H9 (cell line): ENCODE results near the gene WDR87. TPM values are rescaled to one million over a fixed set of nuclear protein-coding genes. Genes with fewer than 3 reads are reported as not detected.

Source experiments
- DNase-seq: peaks from one replicate; pipeline ENCODE4 v3.0.0-alpha.2; 2017
- H2AFZ ChIP-seq: one replicate; pipeline ENCODE4 v1.6.1; 2013; ENCODE audit warnings: mild to moderate bottlenecking, low read length, control low read depth, moderate library complexity
- H2AK5ac ChIP-seq: 2 replicates; pipeline ENCODE4 v1.6.1; 2013; ENCODE audit warnings: low read length, control low read depth, mixed read lengths; ENCODE audit not compliant: insufficient read length
- H2BK120ac ChIP-seq: one replicate; pipeline ENCODE4 v1.6.1; 2013; ENCODE audit warnings: low read depth, mild to moderate bottlenecking, low read length, control low read depth, inconsistent platforms; ENCODE audit not compliant: poor library complexity, severe bottlenecking
- H2BK12ac ChIP-seq: 2 replicates; pipeline ENCODE4 v1.6.1; 2013; ENCODE audit warnings: low read length, control low read depth, mixed read lengths, low read depth; ENCODE audit not compliant: insufficient read length
- H2BK15ac ChIP-seq: 2 replicates; pipeline ENCODE4 v1.6.1; 2013; ENCODE audit warnings: low read depth, low read length, control low read depth
- H2BK20ac ChIP-seq: one replicate; pipeline ENCODE4 v1.6.1; 2013; ENCODE audit warnings: low read depth, mild to moderate bottlenecking, low read length, control low read depth, inconsistent platforms; ENCODE audit not compliant: poor library complexity, severe bottlenecking
- H2BK5ac ChIP-seq: 2 replicates; pipeline ENCODE4 v1.6.1; 2013; ENCODE audit warnings: low read length, control low read depth, mixed read lengths; ENCODE audit not compliant: insufficient read length
- H3K14ac ChIP-seq: 2 replicates; pipeline ENCODE4 v1.6.1; 2013; ENCODE audit warnings: low read length, control low read depth; ENCODE audit not compliant: insufficient read depth
- H3K18ac ChIP-seq: 2 replicates; pipeline ENCODE4 v1.6.1; 2013; ENCODE audit warnings: low read depth, mild to moderate bottlenecking, mixed read lengths, low read length, control low read depth; ENCODE audit not compliant: insufficient read length
- H3K23ac ChIP-seq: 2 replicates; pipeline ENCODE4 v1.6.1; 2013; ENCODE audit warnings: low read length, control low read depth, mixed read lengths, low read depth; ENCODE audit not compliant: insufficient read length
- H3K23me2 ChIP-seq: 2 replicates; pipeline ENCODE4 v1.6.1; 2013; ENCODE audit warnings: low read depth, mild to moderate bottlenecking, mixed read lengths, low read length, control low read depth; ENCODE audit not compliant: insufficient read length, poor library complexity, severe bottlenecking
- H3K27ac ChIP-seq: 2 replicates; pipeline ENCODE4 v1.5.1; 2013; ENCODE audit warnings: low read length, control low read depth, mixed read lengths, low read depth; ENCODE audit not compliant: insufficient read length
- H3K27me3 ChIP-seq: 2 replicates; pipeline ENCODE4 v1.6.1; 2013; ENCODE audit warnings: low read length, control low read depth, inconsistent platforms; ENCODE audit not compliant: insufficient read depth
- H3K4ac ChIP-seq: 2 replicates; pipeline ENCODE4 v1.6.1; 2013; ENCODE audit warnings: low read depth, mild to moderate bottlenecking, control low read depth, inconsistent platforms, low read length, moderate library complexity
- H3K4me1 ChIP-seq: 2 replicates; pipeline ENCODE4 v1.6.1; 2013; ENCODE audit warnings: low read length, control low read depth, inconsistent platforms; ENCODE audit not compliant: insufficient read depth
- H3K4me2 ChIP-seq: 2 replicates; pipeline ENCODE4 v1.6.1; 2013; ENCODE audit warnings: low read length, control low read depth, mixed read lengths; ENCODE audit not compliant: insufficient read length, insufficient read depth
- H3K56ac ChIP-seq: 2 replicates; pipeline ENCODE4 v1.6.1; 2013; ENCODE audit warnings: low read depth, mild to moderate bottlenecking, mixed read lengths, low read length, control low read depth; ENCODE audit not compliant: insufficient read length
- H3K79me1 ChIP-seq: 2 replicates; pipeline ENCODE4 v1.6.1; 2013; ENCODE audit warnings: low read depth, mild to moderate bottlenecking, moderate library complexity, low read length, control low read depth, inconsistent platforms; ENCODE audit not compliant: insufficient read depth, poor library complexity, severe bottlenecking
- H3K79me2 ChIP-seq: 2 replicates; pipeline ENCODE4 v1.6.1; 2013; ENCODE audit warnings: low read length, control low read depth, inconsistent platforms; ENCODE audit not compliant: insufficient read depth
- H3K9ac ChIP-seq: 2 replicates; pipeline ENCODE4 v1.6.1; 2013; ENCODE audit warnings: low read length, control low read depth, mixed read lengths; ENCODE audit not compliant: insufficient read length; ENCODE audit errors: extremely low read depth
- H3K9me3 ChIP-seq: one replicate; pipeline ENCODE4 v1.6.1; 2013; ENCODE audit warnings: low read depth, low read length, inconsistent platforms; ENCODE audit not compliant: control insufficient read depth
- H3T11ph ChIP-seq: one replicate; pipeline ENCODE4 v1.6.1; 2013; ENCODE audit warnings: mild to moderate bottlenecking, low read length, control low read depth, inconsistent platforms
- H4K20me1 ChIP-seq: one replicate; pipeline ENCODE4 v1.6.1; 2013; ENCODE audit not compliant: control insufficient read depth, insufficient read length, insufficient read depth
- H4K5ac ChIP-seq: 2 replicates; pipeline ENCODE4 v1.6.1; 2013; ENCODE audit warnings: low read depth, mild to moderate bottlenecking, mixed read lengths, low read length, control low read depth; ENCODE audit not compliant: insufficient read length
- H4K8ac ChIP-seq: replicated peaks from 2 replicates; pipeline ENCODE4 v1.6.1; 2013; ENCODE audit warnings: low read length, control low read depth, mixed read lengths, low read depth; ENCODE audit not compliant: insufficient read length
- H4K91ac ChIP-seq: 2 replicates; pipeline ENCODE4 v1.6.1; 2013; ENCODE audit warnings: low read depth, mild to moderate bottlenecking, moderate library complexity, mixed read lengths, low read length, control low read depth; ENCODE audit not compliant: insufficient read length
- H3K27ac Mint-ChIP-seq, 3 experiments: 2 replicates in 2 of 3; 3 replicates in 1 of 3; pipeline ENCODE4 v1.8.0; 2020 to 2021; ENCODE audit warnings: mixed read lengths in 3 of 3, mild to moderate bottlenecking in 1 of 3, moderate library complexity in 1 of 3
- H3K27me3 Mint-ChIP-seq: 2 replicates; pipeline ENCODE4 v1.8.0; 2021; ENCODE audit warnings: low read depth, mild to moderate bottlenecking, moderate library complexity, mixed read lengths
- H3K36me3 Mint-ChIP-seq, 3 experiments: 2 replicates in 2 of 3; 3 replicates in 1 of 3; pipeline ENCODE4 v1.8.0; 2020 to 2021; ENCODE audit warnings: low read depth in 3 of 3, mixed read lengths in 3 of 3; ENCODE audit not compliant: insufficient read depth in 1 of 3
- H3K4me1 Mint-ChIP-seq, 2 experiments: 2 replicates each; pipeline ENCODE4 v1.8.0; 2020; ENCODE audit warnings: mixed read lengths in 2 of 2
- H3K4me3 Mint-ChIP-seq, 2 experiments: 2 replicates in 1 of 2; 3 replicates in 1 of 2; pipeline ENCODE4 v1.8.0; 2020 to 2021; ENCODE audit warnings: mild to moderate bottlenecking in 2 of 2, mixed read lengths in 2 of 2, moderate library complexity in 1 of 2
- H3K9me3 Mint-ChIP-seq, 2 experiments: 2 replicates in 1 of 2; 3 replicates in 1 of 2; pipeline ENCODE4 v1.8.0; 2020; ENCODE audit warnings: mild to moderate bottlenecking in 2 of 2, mixed read lengths in 2 of 2, moderate library complexity in 1 of 2
- WGBS: extraction: QIAGEN DNeasy Blood & Tissue Kit; methylation state at CpG from one replicate; pipeline ENCODE4 v1.1.7; 2013; ENCODE audit warnings: missing lambda C conversion rate, low lambda C conversion rate, mixed read lengths; ENCODE audit not compliant: insufficient read length; ENCODE audit errors: extremely low coverage; 5-methylcytosine and 5-hydroxymethylcytosine counted together
- total RNA-seq: library from RNA; stranded (reverse); gene quantifications from 2 replicates; pipeline ENCODE4 v1.2.1, GENCODE V29; 2021
- TF ChIP-seq, protein P1 (sequence below): fragments of 200-600 bp; sonication (generic); conservative IDR thresholded peaks from 3 replicates; pipeline ENCODE4 v1.8.0; 2021; ENCODE audit warnings: antibody characterized with exemption, mild to moderate bottlenecking

WDR87 gene
- total RNA-seq, 1 experiment from 2014 or later = not detected

DNA sequence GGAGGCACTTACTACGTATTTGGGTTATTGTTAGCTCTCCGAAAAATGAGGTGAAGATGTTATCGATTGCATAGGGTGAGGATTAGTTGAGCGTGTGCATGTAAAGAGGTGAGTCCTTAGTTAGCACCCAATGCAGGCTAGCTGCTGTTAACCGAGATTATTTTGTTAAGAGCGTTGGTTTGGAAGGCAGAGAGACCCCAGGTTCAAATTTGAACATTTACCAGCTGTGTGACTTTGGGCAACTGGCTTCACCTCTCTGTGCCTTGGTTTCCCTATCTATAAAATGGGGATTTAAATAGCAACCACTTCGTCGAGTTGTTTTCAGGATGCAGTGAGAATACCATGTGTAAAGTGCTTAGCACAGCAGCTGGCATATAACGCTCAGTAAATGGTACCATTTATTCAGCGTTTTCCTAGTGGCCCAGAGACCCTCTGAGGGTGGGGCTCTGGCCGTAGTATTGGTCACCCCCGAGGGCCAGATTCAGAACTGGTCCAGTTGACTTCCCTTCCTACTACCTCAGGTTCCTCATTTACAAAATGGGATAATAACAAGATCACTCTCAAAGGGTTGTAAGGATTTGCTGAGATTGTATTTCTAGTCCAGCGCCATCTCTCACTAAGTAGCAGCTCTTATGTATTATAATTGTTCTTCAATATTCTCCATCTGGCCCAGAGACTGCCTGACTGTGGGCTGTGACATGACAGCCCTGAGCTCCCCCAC is 1.5 kb upstream of the WDR87 start:
- H3K56ac ChIP-seq = no peak overlapping the region
- no peak for DNase-seq
- H3K14ac ChIP-seq = no peak overlapping the region
- no peaks in the 10 kb centered on the region for H3K79me1 ChIP-seq
- no peak overlapping the region for H3K27ac ChIP-seq
- H4K20me1 ChIP-seq = no peaks in the 10 kb centered on the region
- no peak overlapping the region for H3K18ac ChIP-seq
- H3K9ac ChIP-seq = peak overlapping the region; percentile 57
- H3K4me1 Mint-ChIP-seq = peaks cover 37 to 41% of the 10 kb centered on the region in 2 experiments
- WGBS = no CpG with 5 or more reads among the region's 13 CpGs
- no peaks in the 10 kb centered on the region for H3K9me3 ChIP-seq
- no peak overlapping the region for H2AFZ ChIP-seq
- no peak overlapping the region for H2BK120ac ChIP-seq
- no peak overlapping the region for H3K4ac ChIP-seq
- H2BK15ac ChIP-seq = no peak overlapping the region
- H3K23ac ChIP-seq = no peak overlapping the region
- no peak overlapping the region for H4K91ac ChIP-seq
- TF ChIP-seq, protein P1, sequence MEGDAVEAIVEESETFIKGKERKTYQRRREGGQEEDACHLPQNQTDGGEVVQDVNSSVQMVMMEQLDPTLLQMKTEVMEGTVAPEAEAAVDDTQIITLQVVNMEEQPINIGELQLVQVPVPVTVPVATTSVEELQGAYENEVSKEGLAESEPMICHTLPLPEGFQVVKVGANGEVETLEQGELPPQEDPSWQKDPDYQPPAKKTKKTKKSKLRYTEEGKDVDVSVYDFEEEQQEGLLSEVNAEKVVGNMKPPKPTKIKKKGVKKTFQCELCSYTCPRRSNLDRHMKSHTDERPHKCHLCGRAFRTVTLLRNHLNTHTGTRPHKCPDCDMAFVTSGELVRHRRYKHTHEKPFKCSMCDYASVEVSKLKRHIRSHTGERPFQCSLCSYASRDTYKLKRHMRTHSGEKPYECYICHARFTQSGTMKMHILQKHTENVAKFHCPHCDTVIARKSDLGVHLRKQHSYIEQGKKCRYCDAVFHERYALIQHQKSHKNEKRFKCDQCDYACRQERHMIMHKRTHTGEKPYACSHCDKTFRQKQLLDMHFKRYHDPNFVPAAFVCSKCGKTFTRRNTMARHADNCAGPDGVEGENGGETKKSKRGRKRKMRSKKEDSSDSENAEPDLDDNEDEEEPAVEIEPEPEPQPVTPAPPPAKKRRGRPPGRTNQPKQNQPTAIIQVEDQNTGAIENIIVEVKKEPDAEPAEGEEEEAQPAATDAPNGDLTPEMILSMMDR = no peak
- no peak overlapping the region for H2BK12ac ChIP-seq
- H3K27me3 Mint-ChIP-seq = no peaks in the 10 kb centered on the region
- H2AK5ac ChIP-seq = no peak overlapping the region
- H3K36me3 Mint-ChIP-seq = peaks cover 0 to 6% (median 2%) of the 10 kb centered on the region in 3 experiments; a peak in 4 of 7 replicates
- no peak overlapping the region for H3T11ph ChIP-seq
- no peak overlapping the region for H2BK20ac ChIP-seq
- H3K79me2 ChIP-seq = peaks cover 11% of the 10 kb centered on the region; the same call in 1 of the 2 replicates
- no peaks in the 10 kb centered on the region for H3K27me3 ChIP-seq
- H2BK5ac ChIP-seq = no peak overlapping the region
- H3K23me2 ChIP-seq = peaks cover 10% of the 10 kb centered on the region
- H4K8ac ChIP-seq = no peak overlapping the region
- H3K9me3 Mint-ChIP-seq = no peaks in the 10 kb centered on the region; a peak in 1 of 5 replicates
- no peak overlapping the region; a peak in 1 of 7 replicates for H3K27ac Mint-ChIP-seq
- H3K4me1 ChIP-seq = peaks cover 13% of the 10 kb centered on the region; the same call in 1 of the 2 replicates
- peak overlapping the region; percentile 87 to 93 for H3K4me3 Mint-ChIP-seq
- H3K4me2 ChIP-seq = peak overlapping the region; percentile 93
- H4K5ac ChIP-seq = no peak overlapping the region
